Astrocyte of the cerebellum (primary cell): ENCODE data around the gene SRP9.
"Not testable (repeated sequence)": the region's sequence is repeated elsewhere in the genome, so short reads cannot be mapped to it uniquely, and the experiment has no call there.

ENCODE experiments used
- DNase-seq: peaks from one replicate; pipeline ENCODE4 v3.0.0-alpha.2; 2011; ENCODE audit warnings: low read depth
- H3K4me3 ChIP-seq: 2 replicates; pipeline ENCODE4 v1.5.1; 2011; ENCODE audit warnings: mild to moderate bottlenecking, low read depth, low read length, moderate library complexity
- in situ Hi-C: cut with HindIII; loops from 2 replicates; pipeline ENCODE4 v1.10.0; 2017; ENCODE audit warnings: low sequenced_read_pairs
- TF ChIP-seq, protein P1 (sequence below): IDR thresholded peaks from 2 replicates; pipeline ENCODE4 v1.5.1; 2012; ENCODE audit warnings: low read length, low read depth, moderate library complexity, mild to moderate bottlenecking; ENCODE audit errors: missing control alignments

The SRP9 gene

DNA sequence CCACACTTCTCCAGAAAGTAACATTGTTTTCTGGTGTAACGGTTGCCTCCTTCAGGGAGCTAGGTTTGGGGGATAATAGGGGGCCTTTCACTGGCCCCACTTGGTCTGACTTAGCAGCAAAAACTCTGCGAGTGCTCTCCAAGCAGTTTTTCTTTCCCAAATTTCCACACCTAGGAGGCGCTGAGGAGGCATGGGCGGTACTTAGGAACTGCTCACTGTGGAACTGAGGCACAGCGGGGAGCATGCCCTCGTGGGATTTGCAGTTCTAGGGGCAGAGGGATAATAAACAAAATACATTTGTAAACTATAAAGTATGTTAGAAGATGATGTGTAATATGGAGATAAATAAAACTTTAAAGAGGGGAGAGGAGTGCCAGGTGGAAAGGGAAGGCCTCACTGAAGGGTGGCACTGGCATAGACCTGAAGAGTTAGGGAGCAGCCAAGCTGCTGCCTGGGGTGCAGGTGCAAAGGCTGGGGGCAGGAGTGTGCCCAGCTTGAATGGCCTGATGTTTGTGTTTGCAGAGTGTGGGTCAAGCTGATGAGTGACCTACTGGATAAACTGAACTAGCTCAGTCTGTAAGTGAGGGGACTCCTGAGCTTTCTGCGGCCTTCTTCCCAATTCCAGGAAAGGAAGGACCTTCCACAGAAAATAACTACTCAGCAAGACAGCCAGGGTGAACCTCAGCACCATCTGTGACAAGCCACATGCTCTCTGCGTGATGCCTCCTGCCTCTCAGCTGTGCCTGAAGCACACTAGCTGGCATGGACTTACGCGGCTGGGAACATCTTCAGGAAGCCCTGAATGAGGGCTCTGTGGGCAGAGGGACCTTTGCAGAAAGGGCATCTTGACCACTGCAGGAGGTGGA is 34.2 kb downstream of the SRP9 start:
- in situ Hi-C loops: no loop called here
- DNase-seq: no peak
- TF ChIP-seq, protein P1, sequence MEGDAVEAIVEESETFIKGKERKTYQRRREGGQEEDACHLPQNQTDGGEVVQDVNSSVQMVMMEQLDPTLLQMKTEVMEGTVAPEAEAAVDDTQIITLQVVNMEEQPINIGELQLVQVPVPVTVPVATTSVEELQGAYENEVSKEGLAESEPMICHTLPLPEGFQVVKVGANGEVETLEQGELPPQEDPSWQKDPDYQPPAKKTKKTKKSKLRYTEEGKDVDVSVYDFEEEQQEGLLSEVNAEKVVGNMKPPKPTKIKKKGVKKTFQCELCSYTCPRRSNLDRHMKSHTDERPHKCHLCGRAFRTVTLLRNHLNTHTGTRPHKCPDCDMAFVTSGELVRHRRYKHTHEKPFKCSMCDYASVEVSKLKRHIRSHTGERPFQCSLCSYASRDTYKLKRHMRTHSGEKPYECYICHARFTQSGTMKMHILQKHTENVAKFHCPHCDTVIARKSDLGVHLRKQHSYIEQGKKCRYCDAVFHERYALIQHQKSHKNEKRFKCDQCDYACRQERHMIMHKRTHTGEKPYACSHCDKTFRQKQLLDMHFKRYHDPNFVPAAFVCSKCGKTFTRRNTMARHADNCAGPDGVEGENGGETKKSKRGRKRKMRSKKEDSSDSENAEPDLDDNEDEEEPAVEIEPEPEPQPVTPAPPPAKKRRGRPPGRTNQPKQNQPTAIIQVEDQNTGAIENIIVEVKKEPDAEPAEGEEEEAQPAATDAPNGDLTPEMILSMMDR: peak; percentile 59
- peak overlapping the region; percentile 64 for H3K4me3 ChIP-seq

DNA sequence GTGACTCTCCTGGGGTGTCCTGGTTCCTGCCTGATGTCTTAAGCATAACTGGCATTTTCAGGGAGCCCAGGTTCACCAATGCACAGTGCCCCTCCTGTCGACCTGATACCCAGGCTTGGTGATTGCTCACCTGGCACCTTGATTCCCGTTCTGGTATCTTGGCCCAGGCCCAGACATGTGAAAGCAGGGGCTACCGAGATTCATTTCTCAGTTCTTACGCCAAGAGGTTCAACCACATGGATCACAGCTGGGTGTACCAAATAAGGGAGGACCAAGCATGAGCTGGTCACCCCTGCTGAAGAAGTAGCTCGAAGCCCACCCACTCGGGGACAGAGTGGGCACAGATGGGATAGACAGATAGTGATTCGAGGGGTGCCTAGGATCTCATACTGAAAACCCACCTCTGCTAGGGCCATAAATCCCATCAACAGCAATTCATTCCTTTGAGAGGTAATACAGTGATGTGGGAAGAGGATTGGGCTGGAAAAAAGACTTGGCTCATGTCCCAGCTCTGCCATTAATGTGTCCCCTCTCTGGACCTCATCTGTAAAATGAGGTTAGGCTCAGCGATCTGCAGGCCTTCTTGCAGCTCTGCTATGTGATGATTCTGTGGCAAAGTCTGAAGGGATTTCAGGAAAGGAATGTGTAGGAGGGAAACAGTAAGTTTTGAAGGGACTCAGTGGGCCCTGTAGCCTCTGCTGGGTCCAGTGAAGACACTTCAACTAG is 35.0 kb downstream of the SRP9 start:
- no peak overlapping the region for H3K4me3 ChIP-seq
- no peak for DNase-seq
- in situ Hi-C loops: no loop called here
- TF ChIP-seq, protein P1: no peak

DNA sequence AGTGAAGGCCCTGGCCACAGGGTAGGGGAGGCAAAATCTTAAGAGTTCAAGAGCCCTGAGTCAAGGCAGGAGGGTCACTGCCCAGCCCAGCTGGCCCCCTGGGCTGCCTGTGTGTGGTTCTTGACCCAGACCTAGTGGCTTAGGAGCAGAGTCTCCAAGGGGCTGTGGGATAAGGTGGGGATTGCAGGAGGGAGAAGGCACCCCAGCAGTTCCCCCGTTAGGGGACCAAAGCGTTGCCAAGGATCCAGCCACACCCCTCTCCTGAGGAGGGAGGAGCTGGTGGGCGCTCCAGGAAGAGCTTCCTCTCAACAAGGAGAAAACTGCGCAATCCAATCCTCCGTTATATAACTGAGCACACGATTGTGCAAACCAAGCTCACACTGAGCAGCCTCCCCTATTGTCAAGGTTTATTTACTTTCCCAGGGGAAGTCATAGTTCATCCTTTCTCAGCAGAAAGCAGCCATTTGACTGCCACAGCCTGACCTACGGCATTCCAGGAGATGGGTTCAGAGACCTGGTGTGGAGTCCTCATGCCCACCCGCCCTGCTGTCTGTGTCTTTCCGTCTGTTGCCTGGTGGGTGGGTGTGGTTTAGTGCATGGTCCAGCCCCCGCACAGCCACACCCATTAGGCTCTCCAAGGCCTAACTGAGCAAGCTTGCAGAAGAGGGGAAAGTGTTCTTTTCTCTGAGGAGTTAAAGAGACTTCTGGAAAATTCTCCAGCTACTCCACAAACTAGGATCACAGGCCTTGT is 35.8 kb downstream of the SRP9 start:
- in situ Hi-C loops: no loop called here
- no peak for DNase-seq
- no peak overlapping the region for H3K4me3 ChIP-seq
- TF ChIP-seq, protein P1: no peak

DNA sequence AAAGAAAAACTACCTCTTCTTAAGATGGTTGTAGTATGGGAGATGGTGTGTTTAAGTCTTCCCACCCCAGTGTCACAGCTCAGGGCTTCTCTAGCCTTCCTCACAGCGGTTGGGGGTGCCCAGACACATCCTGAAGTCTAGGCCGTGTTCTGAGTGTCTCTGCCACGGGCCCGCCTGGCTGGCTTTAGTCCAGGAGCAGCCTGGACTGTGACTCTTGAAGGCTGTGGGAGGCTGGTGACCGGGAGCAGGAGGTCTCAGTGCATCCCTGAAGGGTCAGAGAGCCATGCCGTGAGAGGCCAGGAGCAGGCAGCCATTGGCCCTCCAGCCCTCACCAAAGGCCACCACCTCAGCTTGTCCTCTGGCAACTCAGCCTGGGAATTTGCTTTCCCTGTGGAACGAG is 36.8 kb downstream of the SRP9 start:
- in situ Hi-C loops: no loop called here
- H3K4me3 ChIP-seq: no peak overlapping the region
- TF ChIP-seq, protein P1: no peak
- DNase-seq: no peak

DNA sequence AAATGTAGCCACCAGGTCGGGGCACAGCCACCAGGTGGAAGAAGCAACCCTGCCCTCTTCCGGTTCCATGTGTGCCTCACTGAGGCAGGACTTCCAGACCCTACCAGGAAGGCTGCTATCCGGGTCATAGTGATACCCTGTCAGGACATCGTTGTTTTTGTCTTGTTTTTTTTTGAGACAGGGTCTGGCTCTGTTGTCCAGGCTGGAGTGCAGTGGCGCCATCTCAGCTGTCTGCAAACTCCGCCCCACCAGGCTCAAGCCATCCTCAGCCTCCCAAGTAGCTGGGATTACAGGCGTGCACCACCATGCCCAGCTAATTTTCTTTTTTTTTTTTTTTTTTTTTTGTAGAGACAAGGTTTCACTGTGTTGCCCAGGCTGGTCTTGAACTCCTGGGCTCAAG is 37.5 kb downstream of the SRP9 start:
- DNase-seq, H3K4me3 ChIP-seq: not testable (repeated sequence)
- in situ Hi-C loops: loop anchor here (5.0 kb wide), 1 partner anchor 107 kb away; the partner anchor contains the start of gene PYCR2

DNA sequence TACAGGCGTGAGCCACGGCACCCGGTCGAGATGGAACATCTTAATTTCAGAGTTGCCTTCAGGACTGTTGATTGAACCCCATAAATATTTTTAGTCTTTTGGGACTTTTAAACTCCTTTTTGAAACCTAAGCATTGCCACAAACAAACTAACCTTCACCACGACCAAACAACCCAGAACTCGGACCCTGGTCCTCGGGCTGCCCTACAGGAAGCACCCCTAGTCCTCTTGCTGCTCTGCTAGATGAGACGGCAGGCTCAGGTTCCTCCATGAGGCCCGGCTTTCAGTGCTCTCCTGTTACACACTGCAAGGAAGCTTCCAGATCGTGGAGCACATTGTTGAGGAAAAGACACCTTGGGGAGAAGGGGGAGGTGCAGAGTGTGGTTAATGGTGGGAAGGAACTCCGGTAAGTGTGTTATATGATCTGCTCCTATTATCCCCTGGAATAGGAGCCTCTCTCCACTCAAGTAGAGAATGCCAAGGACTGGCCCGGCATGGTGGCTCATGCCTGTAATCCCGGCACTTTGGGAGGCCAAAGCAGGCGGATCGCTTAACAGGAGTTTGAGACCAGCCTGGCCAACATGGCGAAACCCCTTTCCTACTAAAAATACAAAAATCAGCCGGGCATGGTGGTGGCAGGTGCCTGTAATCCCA is 38.0 kb downstream of the SRP9 start:
- DNase-seq: no peak
- in situ Hi-C loops: loop anchor here (5.0 kb wide), 1 partner anchor 107 kb away; the partner anchor contains the start of gene PYCR2
- no peak overlapping the region for H3K4me3 ChIP-seq
- TF ChIP-seq, protein P1: no peak
